HG03139 (cell line): ENCODE results near the gene DCUN1D2.
"Not testable (repeated sequence)": the region's sequence is repeated elsewhere in the genome, so short reads cannot be mapped to it uniquely, and the experiment has no call there.

Experiments used
- ATAC-seq: cut with Tn5 transposase; IDR thresholded peaks from one replicate; pipeline ENCODE4 v1.9.1; 2021; ENCODE audit not compliant: unreplicated experiment

The DCUN1D2 gene

GRCh38 chr13:113468029-113468428 lies 22.5 kb downstream of the DCUN1D2 start:
- no peak for ATAC-seq

GRCh38 chr13:113466383-113466782 lies 24.1 kb downstream of the DCUN1D2 start:
- no peak for ATAC-seq

GRCh38 chr13:113465300-113465699 lies 25.2 kb downstream of the DCUN1D2 start:
- no peak for ATAC-seq

GRCh38 chr13:113464476-113464875 lies 26.0 kb downstream of the DCUN1D2 start:
- no peak for ATAC-seq

- no peak for ATAC-seq
These were observed 29.3 kb downstream of the DCUN1D2 start for GRCh38 chr13:113461022-113461751.

GRCh38 chr13:113460599-113460998 lies 29.9 kb downstream of the DCUN1D2 start:
- no peak for ATAC-seq

- no peak for ATAC-seq
These were observed 30.4 kb downstream of the DCUN1D2 start for GRCh38 chr13:113460064-113460555.

GRCh38 chr13:113458253-113459065 lies 32.1 kb downstream of the DCUN1D2 start:
- ATAC-seq, result no peak

- ATAC-seq, result no peak
These were observed 33.0 kb downstream of the DCUN1D2 start for GRCh38 chr13:113457510-113457909.

GRCh38 chr13:113456116-113456702 lies 34.3 kb downstream of the DCUN1D2 start:
- ATAC-seq, result no peak

GRCh38 chr13:113455384-113455783 lies 35.1 kb downstream of the DCUN1D2 start:
- ATAC-seq, result no peak

GRCh38 chr13:113454936-113455335 lies 35.6 kb downstream of the DCUN1D2 start:
- no peak for ATAC-seq

- no peak for ATAC-seq
These were observed 37.3 kb downstream of the DCUN1D2 start, which contains the start of gene ADPRHL1 for GRCh38 chr13:113452942-113453901. Gene ADPRHL1 (minus strand): TSS chr13:113453488. CDS start chr13:113453437, 51 bp downstream.

- no peak for ATAC-seq
These were observed 38.0 kb downstream of the DCUN1D2 start for GRCh38 chr13:113452466-113452865.

GRCh38 chr13:113451951-113452421 lies 38.5 kb downstream of the DCUN1D2 start:
- ATAC-seq, result no peak

- ATAC-seq, result not testable (repeated sequence)
These were observed 39.5 kb downstream of the DCUN1D2 start for GRCh38 chr13:113450861-113451620.

GRCh38 chr13:113450348-113450744 lies 40.2 kb downstream of the DCUN1D2 start:
- ATAC-seq, result not testable (repeated sequence)

- no peak for ATAC-seq
These were observed 40.7 kb downstream of the DCUN1D2 start for GRCh38 chr13:113449693-113450347.
